ENCODE results near the gene TSPAN15.

DNA sequence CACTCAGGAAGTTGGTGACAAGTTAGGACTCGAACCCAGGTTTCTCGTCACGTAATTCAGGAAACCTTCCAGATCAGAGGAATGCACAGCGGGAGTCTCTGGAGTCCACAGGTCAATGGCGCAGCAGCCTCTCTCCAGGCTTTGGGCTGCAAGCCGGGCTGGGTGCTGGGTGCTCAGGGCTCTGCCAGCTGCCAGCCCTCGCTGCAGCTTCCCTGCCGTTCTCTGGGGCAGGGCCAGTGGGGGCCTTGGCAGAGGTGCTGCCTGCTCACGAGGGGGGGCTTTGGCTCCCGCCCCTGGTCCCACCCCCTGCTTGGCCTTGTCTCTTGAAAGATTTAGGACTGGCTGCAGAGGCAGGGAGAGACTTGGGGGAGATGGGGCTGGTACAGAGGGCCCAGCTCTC is 34.6 kb upstream of the TSPAN15 start, which contains the start of gene TACR2:
- TF ChIP-seq CTCF (conservative IDR thresholded peaks at IDR 0.05) (no peak), EZH2 (IDR thresholded peaks at IDR 0.05; ENCODE audit: low read depth) (no peak)
